Stimulated activated CD8-positive, alpha-beta memory T cell treated with anti-CD3 and anti-CD28 coated beads, Interleukin-4, amount 100 ng/mL, for 1 hour (primary cell): Measurements from ENCODE around the gene ACTL7B.
"Not testable (repeated sequence)": the region's sequence is repeated elsewhere in the genome, so short reads cannot be mapped to it uniquely, and the experiment has no call there.

Experiments used
- DNase-seq, 2 donors: peaks; one replicate each; pipeline ENCODE4 v3.0.0-alpha.2; 2020; ENCODE audit warnings: low read depth in 2 of 2, low spot score in 1 of 2

The ACTL7B gene

GRCh38 chr9:108844856-108845255 lies 10.9 kb downstream of the ACTL7B start:
- DNase-seq = no peak

GRCh38 chr9:108844391-108844790 lies 11.4 kb downstream of the ACTL7B start:
- no peak for DNase-seq

- DNase-seq = no peak
Observed at GRCh38 chr9:108842610-108843295, 13.0 kb downstream of the ACTL7B start.

GRCh38 chr9:108839561-108839960 lies 16.2 kb downstream of the ACTL7B start:
- DNase-seq = not testable (repeated sequence)

- no peak for DNase-seq
Observed at GRCh38 chr9:108838017-108838416, 17.8 kb downstream of the ACTL7B start.

- no peak for DNase-seq
Observed at GRCh38 chr9:108837530-108837929, 18.3 kb downstream of the ACTL7B start.

- DNase-seq = no peak
Observed at GRCh38 chr9:108836781-108837180, 19.0 kb downstream of the ACTL7B start.

- DNase-seq = no peak
Observed at GRCh38 chr9:108836319-108836718, 19.5 kb downstream of the ACTL7B start.

GRCh38 chr9:108835831-108836230 lies 20.0 kb downstream of the ACTL7B start:
- DNase-seq = no peak

- DNase-seq = no peak
Observed at GRCh38 chr9:108834959-108835665, 20.7 kb downstream of the ACTL7B start.

- no peak for DNase-seq
Observed at GRCh38 chr9:108832179-108832500, 23.6 kb downstream of the ACTL7B start.

GRCh38 chr9:108831496-108832178 lies 24.1 kb downstream of the ACTL7B start:
- no peak for DNase-seq

GRCh38 chr9:108830272-108830671 lies 25.5 kb downstream of the ACTL7B start:
- no peak for DNase-seq

- DNase-seq = no peak
Observed at GRCh38 chr9:108823829-108824228, 32.0 kb downstream of the ACTL7B start.

GRCh38 chr9:108816037-108816436 lies 39.7 kb downstream of the ACTL7B start:
- DNase-seq = no peak

- DNase-seq = no peak
Observed at GRCh38 chr9:108815156-108815555, 40.6 kb downstream of the ACTL7B start.

- no peak for DNase-seq
Observed at GRCh38 chr9:108813951-108814601, 41.7 kb downstream of the ACTL7B start.

- no peak for DNase-seq
Observed at GRCh38 chr9:108812396-108813025, 43.3 kb downstream of the ACTL7B start.

- no peak for DNase-seq
Observed at GRCh38 chr9:108811944-108812343, 43.8 kb downstream of the ACTL7B start.

- DNase-seq = no peak
Observed at GRCh38 chr9:108809269-108809668, 46.5 kb downstream of the ACTL7B start.
